Left lung (tissue), 10 donors: ENCODE results near the gene APOA5. TPM values are rescaled to one million over a fixed set of nuclear protein-coding genes. Genes with fewer than 3 reads are reported as not detected.
A peak's percentile ranks its signal among the peaks of the same experiment; 100 is the strongest.

Experiments
- ATAC-seq: fragments of 200-7000 bp; cut with Tn5 transposase; one replicate; pipeline ENCODE4 v1.9.1; 2020; ENCODE audit warnings: moderate library complexity
- DNase-seq, 4 donors: peaks; one replicate each; pipeline ENCODE4 v3.0.0-alpha.2; 2013 to 2020
- H3K27ac ChIP-seq, 2 donors: fragments of 200-600 bp; sonication (generic) in 1 of 2; one replicate each; pipeline versions ENCODE4 v1.5.0 to v1.8.0; 2020 to 2021
- H3K27me3 ChIP-seq, 2 donors: fragments of 200-600 bp; sonication (generic) in 1 of 2; one replicate each; pipeline versions ENCODE4 v1.5.0 to v1.8.0; 2020 to 2021
- H3K36me3 ChIP-seq, 2 donors: fragments of 200-600 bp; sonication (generic) in 1 of 2; one replicate each; pipeline versions ENCODE4 v1.5.0 to v1.8.0; 2020 to 2021
- H3K4me1 ChIP-seq, 2 donors: fragments of 200-600 bp; one replicate each; pipeline ENCODE4 v1.8.0; 2021
- H3K4me3 ChIP-seq, 2 donors: fragments of 200-600 bp; sonication (generic) in 1 of 2; one replicate each; pipeline versions ENCODE4 v1.5.0 to v1.8.0; 2020 to 2021; ENCODE audit warnings: mild to moderate bottlenecking in 1 of 2
- H3K9me3 ChIP-seq, 2 donors: fragments of 200-600 bp; sonication (generic) in 1 of 2; one replicate each; pipeline versions ENCODE4 v1.5.0 to v1.8.0; 2020 to 2021
- intact Hi-C, 2 donors: fragments of 100-400 bp; cut with DNase I; formaldehyde crosslinking; loops; one replicate each; pipeline versions ENCODE4 v1.11.2 to v1.14.2; 2022
- polyA plus RNA-seq, 6 donors: library from polyadenylated mRNA; unstranded; fragments of 120-200 nt; gene quantifications; one replicate each; pipeline ENCODE4 v1.2.1, GENCODE V29; 2013; ENCODE audit not compliant: insufficient read length in 6 of 6
- total RNA-seq, 2 donors: library from RNA; stranded (reverse); fragmentation: NEBNext Ultra II Directional; extraction: Animal tissue kit (Norgen Biotek cat#: 25700); gene quantifications; one replicate each; pipeline ENCODE4 v1.2.1, GENCODE V29; 2021
- TF ChIP-seq, protein P1 (sequence below), 2 donors: fragments of 200-600 bp; sonication (generic) in 1 of 2; IDR thresholded peaks; one replicate each; pipeline versions ENCODE4 v1.5.0 to v1.8.0; 2021; ENCODE audit warnings: antibody characterized with exemption in 2 of 2
- donor health status: DM: no; HTN: yes; CAD: no.
- donor health status: DM: no; HTN: no; CAD: no.

APOA5 gene
- total and polyA plus RNA-seq, 8 donors = 0.07 to 0.10 TPM; not detected in 6

DNA sequence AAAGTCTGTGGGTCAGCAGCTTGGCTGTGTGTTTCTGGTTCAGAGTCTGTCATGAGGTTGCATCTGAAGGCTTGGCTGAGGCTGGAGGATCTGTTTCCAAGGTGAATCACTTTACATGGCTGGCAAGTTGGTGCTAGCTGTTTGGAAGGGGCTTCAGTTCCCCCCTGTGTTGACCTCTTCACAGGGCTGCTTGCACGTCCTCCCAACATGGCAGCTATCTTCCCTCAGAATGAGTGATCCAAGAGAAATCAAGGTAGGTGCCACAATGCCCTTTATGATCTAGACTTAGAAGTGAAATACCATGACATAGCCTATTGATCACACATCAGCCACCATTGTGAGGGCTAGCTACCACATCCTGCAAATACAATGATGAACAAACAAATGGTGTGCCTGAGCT lies 21.5 kb upstream of the APOA5 start:
- H3K27me3 ChIP-seq = no peaks in the 10 kb centered on the region
- TF ChIP-seq, protein P1, sequence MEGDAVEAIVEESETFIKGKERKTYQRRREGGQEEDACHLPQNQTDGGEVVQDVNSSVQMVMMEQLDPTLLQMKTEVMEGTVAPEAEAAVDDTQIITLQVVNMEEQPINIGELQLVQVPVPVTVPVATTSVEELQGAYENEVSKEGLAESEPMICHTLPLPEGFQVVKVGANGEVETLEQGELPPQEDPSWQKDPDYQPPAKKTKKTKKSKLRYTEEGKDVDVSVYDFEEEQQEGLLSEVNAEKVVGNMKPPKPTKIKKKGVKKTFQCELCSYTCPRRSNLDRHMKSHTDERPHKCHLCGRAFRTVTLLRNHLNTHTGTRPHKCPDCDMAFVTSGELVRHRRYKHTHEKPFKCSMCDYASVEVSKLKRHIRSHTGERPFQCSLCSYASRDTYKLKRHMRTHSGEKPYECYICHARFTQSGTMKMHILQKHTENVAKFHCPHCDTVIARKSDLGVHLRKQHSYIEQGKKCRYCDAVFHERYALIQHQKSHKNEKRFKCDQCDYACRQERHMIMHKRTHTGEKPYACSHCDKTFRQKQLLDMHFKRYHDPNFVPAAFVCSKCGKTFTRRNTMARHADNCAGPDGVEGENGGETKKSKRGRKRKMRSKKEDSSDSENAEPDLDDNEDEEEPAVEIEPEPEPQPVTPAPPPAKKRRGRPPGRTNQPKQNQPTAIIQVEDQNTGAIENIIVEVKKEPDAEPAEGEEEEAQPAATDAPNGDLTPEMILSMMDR (IDR thresholded peaks at IDR 0.05) = no peak
- H3K36me3 ChIP-seq = no peaks in the 10 kb centered on the region
- no peak for DNase-seq
- H3K4me3 ChIP-seq = no peak overlapping the region
- no peaks in the 10 kb centered on the region for H3K9me3 ChIP-seq
- no peaks in the 10 kb centered on the region for H3K4me1 ChIP-seq
- intact Hi-C loops = no loop called here
- H3K27ac ChIP-seq = no peak overlapping the region
- no peak for ATAC-seq

- H3K36me3 ChIP-seq = no peaks in the 10 kb centered on the region
- no peaks in the 10 kb centered on the region for H3K9me3 ChIP-seq
- TF ChIP-seq, protein P1 (IDR thresholded peaks at IDR 0.05) = no peak
- DNase-seq (no peak), ATAC-seq (no peak)
- no peaks in the 10 kb centered on the region for H3K27me3 ChIP-seq
- no peak overlapping the region for H3K4me3 ChIP-seq
- intact Hi-C loops = no loop called here
- H3K27ac ChIP-seq = no peak overlapping the region
- no peaks in the 10 kb centered on the region for H3K4me1 ChIP-seq
Observed at GRCh38 chr11:116812109-116812508, 20.4 kb upstream of the APOA5 start.

DNA sequence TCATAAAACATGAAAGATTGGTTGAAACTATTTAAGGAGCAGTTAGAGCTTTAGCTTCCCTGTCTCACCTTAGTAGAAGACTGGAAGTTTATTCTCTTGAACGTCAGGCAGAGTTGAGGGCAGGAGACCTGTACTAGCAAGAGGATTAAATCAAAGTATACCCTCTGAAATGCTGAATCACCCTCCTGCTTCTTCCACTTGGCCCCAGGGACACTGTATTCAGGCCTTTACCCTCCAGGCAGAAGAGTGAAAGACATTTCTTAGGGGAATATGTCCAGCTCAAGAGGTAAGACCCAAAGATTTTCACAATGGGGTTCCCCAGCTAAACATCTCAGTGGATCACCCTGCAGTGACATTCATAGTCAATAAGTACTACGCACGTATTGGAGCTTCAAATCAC lies 19.5 kb upstream of the APOA5 start:
- Histone ChIP-seq H3K4me3 (no peak overlapping the region), H3K36me3 (no peaks in the 10 kb centered on the region), H3K4me1 (no peaks in the 10 kb centered on the region), H3K27me3 (no peaks in the 10 kb centered on the region), H3K27ac (no peak overlapping the region), H3K9me3 (no peaks in the 10 kb centered on the region)
- intact Hi-C loops = no loop called here
- TF ChIP-seq, protein P1 (IDR thresholded peaks at IDR 0.05) = no peak
- DNase-seq (no peak), ATAC-seq (no peak)

DNA sequence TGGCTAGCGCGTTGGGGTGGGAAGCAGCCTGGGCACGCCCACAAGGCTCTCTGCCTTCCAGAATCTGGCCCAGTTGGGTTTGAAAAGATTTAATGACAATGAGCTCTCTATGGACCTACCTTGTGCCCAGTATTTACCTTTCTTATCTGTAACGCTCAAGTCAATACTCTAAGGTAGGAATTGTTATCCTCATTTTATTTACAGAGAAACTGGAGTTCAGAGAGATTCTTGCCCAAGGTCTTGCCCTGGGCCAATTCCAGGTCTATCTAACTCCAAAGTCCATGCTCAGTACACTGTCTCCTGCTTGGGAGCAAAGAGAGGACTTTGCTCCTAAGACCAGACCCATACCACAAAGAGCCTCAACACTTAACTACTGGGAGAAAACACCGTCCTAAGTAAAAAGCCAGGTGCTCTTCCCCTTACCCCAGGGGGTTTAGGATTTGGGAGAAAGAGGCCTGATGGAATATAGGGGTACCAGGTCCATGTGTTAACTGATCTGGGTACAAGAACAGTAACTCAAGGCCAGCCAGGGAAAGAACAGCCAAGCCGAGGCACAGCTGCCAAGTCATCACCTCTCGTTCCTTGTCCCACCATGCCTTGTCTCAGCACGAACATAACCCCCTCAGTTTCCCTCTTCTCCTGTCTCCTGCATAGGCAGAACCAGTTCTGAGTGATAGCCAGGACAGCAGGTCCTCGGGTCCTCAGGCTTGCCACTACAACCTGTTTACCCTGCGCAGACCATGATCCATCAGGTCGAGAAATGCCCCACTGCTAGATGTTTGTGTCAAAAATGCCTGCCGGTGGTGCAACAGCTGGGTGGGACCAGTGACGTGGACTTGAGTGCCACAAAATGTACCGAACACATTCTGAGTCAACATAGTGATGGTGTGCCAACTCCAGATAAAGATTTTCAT lies 16.8 kb upstream of the APOA5 start:
- ATAC-seq (peak; percentile 88), DNase-seq (peak in 2 of 4 donors; percentile 58 to 83)
- H3K9me3 ChIP-seq = no peaks in the 10 kb centered on the region
- intact Hi-C loops = no loop called here
- TF ChIP-seq, protein P1 (IDR thresholded peaks at IDR 0.05) = no peak
- H3K36me3 ChIP-seq = no peaks in the 10 kb centered on the region
- H3K27ac ChIP-seq = peak overlapping the region; percentile 44 to 66
- H3K4me3 ChIP-seq = no peak overlapping the region
- H3K4me1 ChIP-seq = no peaks in the 10 kb centered on the region
- no peaks in the 10 kb centered on the region for H3K27me3 ChIP-seq

GRCh38 chr11:116807601-116808261 lies 16.1 kb upstream of the APOA5 start:
- DNase-seq (no peak), ATAC-seq (no peak)
- TF ChIP-seq, protein P1 (IDR thresholded peaks at IDR 0.05) = no peak
- Histone ChIP-seq H3K9me3 (no peaks in the 10 kb centered on the region), H3K4me1 (no peaks in the 10 kb centered on the region), H3K27ac (peak overlapping the region in 1 of 2 donors; percentile 66), H3K36me3 (no peaks in the 10 kb centered on the region), H3K27me3 (no peaks in the 10 kb centered on the region), H3K4me3 (no peak overlapping the region)
- intact Hi-C loops = no loop called here
